ENCODE measurements around the gene ARHGEF28.

GRCh38 chr5:73698011-73698410, 72.0 kb downstream of the ARHGEF28 start:
- no peak for TF ChIP-seq EZH2 (IDR thresholded peaks at IDR 0.05; ENCODE audit: borderline replicate concordance)
- TF ChIP-seq CTCF (IDR thresholded peaks at IDR 0.05; ENCODE audit: poor library complexity) = no peak
